Measurements from ENCODE around the gene RAD51B.
A peak's percentile ranks its signal among the peaks of the same experiment; 100 is the strongest.

Gene RAD51B

DNA sequence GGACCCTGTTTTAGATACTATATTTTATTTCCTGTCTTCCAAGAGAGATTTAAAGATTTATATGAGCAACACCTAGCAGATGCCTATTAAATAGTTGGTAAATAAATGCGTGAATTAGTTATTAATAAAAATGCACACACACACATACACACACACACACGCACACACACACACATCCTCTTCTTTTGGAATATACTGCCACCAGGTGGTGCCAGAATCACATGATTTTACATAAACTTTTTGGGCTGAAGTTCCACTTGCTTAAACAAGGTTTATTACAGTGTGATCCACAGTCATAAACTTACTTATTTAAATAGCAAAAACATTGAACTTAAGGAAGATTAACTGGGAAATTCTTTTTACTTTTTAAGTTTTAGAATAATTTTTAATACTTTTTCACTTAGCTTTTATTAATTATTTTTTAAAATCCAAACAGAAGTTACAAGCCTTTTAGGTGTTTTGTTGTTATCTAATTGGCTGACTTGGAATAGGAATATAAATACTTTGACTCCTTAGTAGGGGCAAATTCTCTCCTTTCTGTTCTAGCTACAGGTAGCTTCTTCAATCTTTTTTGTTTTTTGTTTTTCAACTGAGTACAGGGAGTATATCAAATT lies 17.5 kb downstream of the RAD51B start:
- peak; percentile 98 for FAIRE-seq

GRCh38 chr14:67846029-67846610 lies 26.5 kb downstream of the RAD51B start:
- no peak for FAIRE-seq

- FAIRE-seq: no peak
These were observed 30.7 kb downstream of the RAD51B start for GRCh38 chr14:67850066-67850830.

GRCh38 chr14:67851785-67852410 lies 32.3 kb downstream of the RAD51B start:
- no peak for FAIRE-seq

DNA sequence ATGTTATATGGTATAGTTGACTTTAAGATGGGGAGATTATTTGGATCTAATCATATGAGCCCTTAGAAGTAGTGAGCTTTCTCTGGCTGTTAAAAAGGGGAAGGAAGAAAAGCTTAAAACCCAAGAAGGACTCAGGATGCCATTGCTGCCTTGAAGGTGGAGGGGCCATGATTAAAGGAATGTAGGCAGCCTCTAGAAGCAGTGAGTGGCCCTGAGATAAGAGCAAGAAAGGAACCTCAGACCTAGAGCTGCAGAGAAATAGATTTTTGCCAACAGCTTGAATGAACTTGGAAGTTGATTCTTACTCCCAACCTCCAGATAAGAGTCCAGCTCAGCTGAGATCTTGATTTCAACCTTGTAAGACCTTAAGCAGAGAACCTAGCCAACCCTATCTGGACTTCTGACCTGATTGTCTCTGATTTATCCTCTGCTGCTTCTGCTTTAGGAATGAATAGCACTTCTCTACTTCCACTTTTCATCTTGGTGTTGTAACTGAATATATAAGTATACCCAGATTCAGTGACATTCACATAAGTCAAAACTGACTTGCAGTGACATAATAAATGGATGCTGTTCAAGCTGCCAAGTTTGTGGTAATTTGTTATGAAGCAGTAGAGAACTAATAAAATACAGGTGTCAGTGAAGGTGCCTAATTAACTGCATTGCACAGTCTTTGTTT lies 33.5 kb downstream of the RAD51B start:
- no peak for FAIRE-seq

- no peak for FAIRE-seq
These were observed 34.1 kb downstream of the RAD51B start for GRCh38 chr14:67853715-67854114.

DNA sequence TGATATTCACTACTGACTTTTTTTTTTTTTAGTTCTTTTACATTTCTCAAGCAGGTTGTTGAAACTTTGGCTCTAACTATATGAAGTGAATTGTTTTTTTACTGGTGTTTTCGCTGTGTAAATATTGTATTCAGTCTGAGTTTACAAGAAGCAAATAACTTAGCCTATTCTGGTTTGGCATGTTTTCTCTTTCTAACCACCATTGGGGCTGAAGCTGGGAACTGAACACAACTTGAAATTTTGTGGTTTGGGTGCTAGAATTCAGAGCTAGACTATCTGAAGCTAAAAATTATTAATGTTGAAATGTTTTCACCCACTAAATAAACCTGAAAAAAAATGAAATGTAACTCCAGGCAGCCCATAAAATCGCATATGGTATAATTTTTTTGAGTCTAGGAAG lies 37.2 kb downstream of the RAD51B start:
- FAIRE-seq: no peak

DNA sequence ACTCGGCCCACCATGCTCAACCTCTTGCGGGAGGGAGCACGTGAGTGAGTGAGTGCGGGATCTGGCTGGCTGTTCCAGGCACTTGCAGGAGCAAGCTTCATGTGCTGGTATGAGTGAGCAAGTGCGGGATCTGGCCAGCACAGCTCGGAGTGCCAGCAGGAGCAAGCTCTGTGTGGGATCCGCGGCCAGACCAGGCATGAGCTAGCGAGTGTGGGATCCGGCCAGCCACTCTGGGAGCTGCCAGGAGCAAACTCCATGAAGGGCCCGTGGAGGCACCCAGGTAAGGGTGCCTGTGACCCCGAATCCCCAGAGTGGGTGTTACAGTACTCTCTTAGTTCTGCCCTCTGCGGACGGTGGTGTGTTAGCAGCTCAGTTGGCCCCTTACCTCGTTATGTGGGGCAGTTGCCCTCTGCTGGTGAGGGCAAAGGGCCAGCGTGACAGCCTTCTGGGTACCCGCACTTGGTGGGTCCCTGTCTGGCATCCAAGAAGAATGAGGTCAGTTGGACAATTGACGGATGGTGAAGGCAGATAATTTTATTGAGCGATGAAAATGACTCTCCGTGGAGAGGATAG lies 38.3 kb downstream of the RAD51B start:
- no peak for FAIRE-seq

GRCh38 chr14:67859169-67859749 lies 39.7 kb downstream of the RAD51B start:
- no peak for FAIRE-seq

- no peak for FAIRE-seq
These were observed 43.6 kb downstream of the RAD51B start for GRCh38 chr14:67863223-67863622.

- FAIRE-seq: no peak
These were observed 55.8 kb downstream of the RAD51B start for GRCh38 chr14:67875175-67876006.

- no peak for FAIRE-seq
These were observed 59.4 kb downstream of the RAD51B start for GRCh38 chr14:67879026-67879425.

DNA sequence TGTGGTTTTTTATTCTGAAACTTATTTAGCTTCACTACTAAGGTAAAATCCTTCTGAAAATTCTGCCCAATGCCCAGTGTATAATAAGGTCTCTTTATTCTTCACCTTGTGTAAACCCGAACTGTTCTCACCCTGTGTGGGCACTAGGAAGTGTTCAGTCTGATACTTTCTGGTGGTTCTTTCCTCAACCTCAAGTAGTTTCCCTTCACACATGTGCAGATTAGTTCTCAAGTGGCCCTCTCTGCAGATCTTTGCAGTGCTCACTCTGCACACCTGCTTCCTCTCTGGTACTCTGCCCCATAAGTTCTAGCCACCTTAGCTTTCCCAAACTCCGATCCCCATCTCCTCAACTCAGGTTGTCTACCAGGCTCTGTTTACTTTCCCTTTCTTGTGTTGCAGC lies 61.6 kb downstream of the RAD51B start:
- FAIRE-seq: no peak

DNA sequence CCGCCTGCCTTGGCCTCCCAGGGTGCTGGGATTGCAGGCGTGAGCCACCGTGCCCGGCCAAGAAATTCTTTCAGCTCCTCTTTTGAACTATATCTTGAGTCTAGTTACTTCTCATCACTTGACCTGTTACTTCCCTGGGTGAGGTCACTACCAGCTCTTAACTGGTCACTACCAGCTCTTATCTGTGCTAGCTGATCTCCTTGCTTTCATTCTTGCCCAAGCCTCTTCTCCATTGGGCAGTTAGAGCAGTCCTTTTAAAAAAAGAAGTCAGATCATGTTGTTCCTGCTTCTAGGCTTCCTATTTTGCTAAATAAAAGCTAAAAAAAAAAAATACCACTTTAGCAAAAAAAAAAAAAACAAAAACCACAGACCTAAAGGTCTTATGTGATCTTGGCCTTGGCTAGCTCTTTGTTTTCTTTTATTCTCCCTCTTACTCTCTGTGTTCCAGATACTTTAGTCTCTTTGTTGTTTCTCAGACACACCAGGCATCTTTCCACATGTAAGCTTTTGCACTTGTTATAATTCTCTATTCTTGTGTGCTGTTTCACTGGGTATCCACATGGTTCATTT lies 63.5 kb downstream of the RAD51B start:
- FAIRE-seq: no peak

DNA sequence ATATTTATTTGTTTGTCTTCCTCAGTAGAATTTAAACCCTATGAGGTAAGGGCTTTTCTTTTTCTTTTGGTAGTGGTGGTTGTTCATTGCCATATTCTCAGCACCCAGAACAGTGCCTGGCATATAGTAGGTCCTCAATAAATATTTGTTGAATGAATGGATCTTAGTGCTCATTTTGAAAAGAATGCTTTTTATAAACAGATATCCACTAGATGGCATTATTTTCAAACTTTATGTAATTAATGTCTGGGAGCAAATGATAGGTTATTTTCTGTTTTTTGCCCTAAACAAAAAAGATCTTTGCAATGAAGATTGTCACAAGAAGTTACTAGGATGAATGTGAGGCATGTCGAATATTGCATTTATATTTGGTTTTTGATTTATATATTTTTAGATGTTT lies 64.1 kb downstream of the RAD51B start:
- FAIRE-seq: peak; percentile 94

- FAIRE-seq: no peak
These were observed 66.6 kb downstream of the RAD51B start for GRCh38 chr14:67886191-67886590.

- FAIRE-seq: peak; percentile 99
These were observed 67.9 kb downstream of the RAD51B start for GRCh38 chr14:67887478-67887877.

- FAIRE-seq: no peak
These were observed 69.9 kb downstream of the RAD51B start for GRCh38 chr14:67889455-67889854.

- no peak for FAIRE-seq
These were observed 73.0 kb downstream of the RAD51B start for GRCh38 chr14:67892466-67893100.

- FAIRE-seq: no peak
These were observed 80.7 kb downstream of the RAD51B start for GRCh38 chr14:67900231-67900630.

Measured in TTC549 (cell line).